ENCODE data around the gene MMGT1. TPM values are rescaled to one million over a fixed set of nuclear protein-coding genes. Genes with fewer than 3 reads are reported as not detected.

The MMGT1 gene
- total and polyA plus RNA-seq, 3 donors from 2014 or later, result 8.8 to 11.1 (median 9.8) TPM

DNA sequence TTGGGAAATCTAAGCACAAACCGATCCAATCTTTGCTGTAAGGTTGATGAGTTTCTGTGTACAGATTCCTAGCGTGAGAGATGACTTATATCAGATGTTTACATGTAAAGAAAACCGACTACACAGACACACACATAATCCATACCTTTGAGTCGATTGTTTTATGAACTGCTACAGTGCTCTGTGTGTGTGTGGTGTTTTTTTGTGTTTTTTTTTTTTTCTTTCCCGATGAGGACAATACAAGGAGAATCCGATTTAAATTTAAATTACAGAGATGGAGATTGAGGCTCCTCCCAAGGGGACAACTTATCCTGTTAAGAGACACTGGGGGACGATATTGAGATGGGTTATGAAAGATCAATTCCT, 11.0 kb upstream of the MMGT1 start:
- H3K36me3 ChIP-seq (ENCODE audit: low read depth, missing control alignments), result no peaks in the 10 kb centered on the region
- H3K27me3 ChIP-seq, result no peaks in the 10 kb centered on the region
- no peak for DNase-seq
- no peaks in the 10 kb centered on the region for H3K4me1 ChIP-seq
- 2 to 3% methylated on average over 7 of the region's 7 CpGs for WGBS, 2 donors
- no peaks in the 10 kb centered on the region for H3K9me3 ChIP-seq
- TF ChIP-seq, protein P1, sequence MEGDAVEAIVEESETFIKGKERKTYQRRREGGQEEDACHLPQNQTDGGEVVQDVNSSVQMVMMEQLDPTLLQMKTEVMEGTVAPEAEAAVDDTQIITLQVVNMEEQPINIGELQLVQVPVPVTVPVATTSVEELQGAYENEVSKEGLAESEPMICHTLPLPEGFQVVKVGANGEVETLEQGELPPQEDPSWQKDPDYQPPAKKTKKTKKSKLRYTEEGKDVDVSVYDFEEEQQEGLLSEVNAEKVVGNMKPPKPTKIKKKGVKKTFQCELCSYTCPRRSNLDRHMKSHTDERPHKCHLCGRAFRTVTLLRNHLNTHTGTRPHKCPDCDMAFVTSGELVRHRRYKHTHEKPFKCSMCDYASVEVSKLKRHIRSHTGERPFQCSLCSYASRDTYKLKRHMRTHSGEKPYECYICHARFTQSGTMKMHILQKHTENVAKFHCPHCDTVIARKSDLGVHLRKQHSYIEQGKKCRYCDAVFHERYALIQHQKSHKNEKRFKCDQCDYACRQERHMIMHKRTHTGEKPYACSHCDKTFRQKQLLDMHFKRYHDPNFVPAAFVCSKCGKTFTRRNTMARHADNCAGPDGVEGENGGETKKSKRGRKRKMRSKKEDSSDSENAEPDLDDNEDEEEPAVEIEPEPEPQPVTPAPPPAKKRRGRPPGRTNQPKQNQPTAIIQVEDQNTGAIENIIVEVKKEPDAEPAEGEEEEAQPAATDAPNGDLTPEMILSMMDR (IDR thresholded peaks at IDR 0.05), result no peak
- TF ChIP-seq POLR2A (IDR thresholded peaks at IDR 0.05), result no peak
- H3K4me3 ChIP-seq, result peak overlapping the region; percentile 64 to 79
- peak overlapping the region; percentile 76 to 80 for H3K27ac ChIP-seq
- intact Hi-C loops (cut with DNase I; ENCODE audit: low total_unique reads), result no loop called here

- no peak overlapping the region for H3K4me3 ChIP-seq
- no peaks in the 10 kb centered on the region for H3K27me3 ChIP-seq
- H3K27ac ChIP-seq, result peak overlapping the region in 1 of 2 donors; percentile 80
- DNase-seq, result no peak
- 0 to 23% methylated on average over 2 of the region's 2 CpGs for WGBS, 2 donors
- TF ChIP-seq, protein P1 (IDR thresholded peaks at IDR 0.05), result no peak
- TF ChIP-seq POLR2A (IDR thresholded peaks at IDR 0.05), result no peak
- H3K36me3 ChIP-seq (ENCODE audit: low read depth, missing control alignments), result no peaks in the 10 kb centered on the region
- H3K4me1 ChIP-seq, result no peaks in the 10 kb centered on the region
- no peaks in the 10 kb centered on the region for H3K9me3 ChIP-seq
- intact Hi-C loops (cut with DNase I; ENCODE audit: low total_unique reads), result no loop called here
Observed at GRCh38 chrX:135984256-135984655, 10.5 kb upstream of the MMGT1 start.

- Histone ChIP-seq H3K9me3 (no peaks in the 10 kb centered on the region), H3K4me3 (no peak overlapping the region), H3K36me3 (ENCODE audit: low read depth, missing control alignments) (no peaks in the 10 kb centered on the region), H3K27ac (no peak overlapping the region), H3K4me1 (no peaks in the 10 kb centered on the region), H3K27me3 (no peaks in the 10 kb centered on the region)
- WGBS, 2 donors, result 89 to 100% methylated on average over 1 of the region's 1 CpG
- no peak for TF ChIP-seq POLR2A (IDR thresholded peaks at IDR 0.05)
- TF ChIP-seq, protein P1 (IDR thresholded peaks at IDR 0.05), result no peak
- intact Hi-C loops (cut with DNase I; ENCODE audit: low total_unique reads), result no loop called here
- DNase-seq, result no peak
Observed at GRCh38 chrX:135982860-135983259, 9.1 kb upstream of the MMGT1 start.

GRCh38 chrX:135981668-135982067, 7.9 kb upstream of the MMGT1 start:
- H3K27ac ChIP-seq, result no peak overlapping the region
- H3K4me3 ChIP-seq, result no peak overlapping the region
- no peak for DNase-seq
- intact Hi-C loops (cut with DNase I; ENCODE audit: low total_unique reads), result no loop called here
- H3K9me3 ChIP-seq, result no peaks in the 10 kb centered on the region
- no peaks in the 10 kb centered on the region for H3K36me3 ChIP-seq (ENCODE audit: low read depth, missing control alignments)
- H3K4me1 ChIP-seq, result no peaks in the 10 kb centered on the region
- TF ChIP-seq, protein P1 (IDR thresholded peaks at IDR 0.05), result no peak
- TF ChIP-seq POLR2A (IDR thresholded peaks at IDR 0.05), result no peak
- H3K27me3 ChIP-seq, result no peaks in the 10 kb centered on the region

DNA sequence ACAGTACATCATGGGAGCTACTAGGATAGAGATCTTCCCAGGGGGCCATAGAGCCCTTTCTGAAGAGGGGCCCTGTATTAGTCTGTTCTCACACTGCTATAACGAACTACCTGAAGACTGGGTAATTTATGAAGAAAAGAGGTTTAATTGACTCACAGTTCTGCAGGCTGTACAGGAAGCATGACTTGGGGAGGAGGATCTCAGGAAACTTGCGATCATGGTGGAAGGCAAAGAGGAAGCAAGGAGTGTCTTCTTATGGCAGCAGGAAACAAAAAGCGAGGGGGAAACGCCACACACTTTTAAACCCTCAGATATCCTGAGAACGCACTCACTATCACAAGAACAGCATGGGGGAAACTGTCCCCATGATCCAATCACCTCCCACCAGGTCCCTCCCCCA, 7.2 kb upstream of the MMGT1 start:
- no peak for DNase-seq
- Histone ChIP-seq H3K27ac (no peak overlapping the region), H3K36me3 (ENCODE audit: low read depth, missing control alignments) (no peaks in the 10 kb centered on the region), H3K27me3 (no peaks in the 10 kb centered on the region), H3K4me1 (no peaks in the 10 kb centered on the region), H3K9me3 (no peaks in the 10 kb centered on the region), H3K4me3 (no peak overlapping the region)
- TF ChIP-seq, protein P1 (IDR thresholded peaks at IDR 0.05), result no peak
- TF ChIP-seq POLR2A (IDR thresholded peaks at IDR 0.05), result no peak
- intact Hi-C loops (cut with DNase I; ENCODE audit: low total_unique reads), result no loop called here
- 80 to 84% methylated on average over 4 to 5 of the region's 5 CpGs for WGBS, 2 donors
